GM19238 (cell line): Measurements from ENCODE around the gene MRTO4.

Experiments used
- DNase-seq: peaks from one replicate; pipeline ENCODE4 v3.0.0; 2011; ENCODE audit warnings: low spot score; ENCODE audit not compliant: insufficient read length

The MRTO4 gene

DNA sequence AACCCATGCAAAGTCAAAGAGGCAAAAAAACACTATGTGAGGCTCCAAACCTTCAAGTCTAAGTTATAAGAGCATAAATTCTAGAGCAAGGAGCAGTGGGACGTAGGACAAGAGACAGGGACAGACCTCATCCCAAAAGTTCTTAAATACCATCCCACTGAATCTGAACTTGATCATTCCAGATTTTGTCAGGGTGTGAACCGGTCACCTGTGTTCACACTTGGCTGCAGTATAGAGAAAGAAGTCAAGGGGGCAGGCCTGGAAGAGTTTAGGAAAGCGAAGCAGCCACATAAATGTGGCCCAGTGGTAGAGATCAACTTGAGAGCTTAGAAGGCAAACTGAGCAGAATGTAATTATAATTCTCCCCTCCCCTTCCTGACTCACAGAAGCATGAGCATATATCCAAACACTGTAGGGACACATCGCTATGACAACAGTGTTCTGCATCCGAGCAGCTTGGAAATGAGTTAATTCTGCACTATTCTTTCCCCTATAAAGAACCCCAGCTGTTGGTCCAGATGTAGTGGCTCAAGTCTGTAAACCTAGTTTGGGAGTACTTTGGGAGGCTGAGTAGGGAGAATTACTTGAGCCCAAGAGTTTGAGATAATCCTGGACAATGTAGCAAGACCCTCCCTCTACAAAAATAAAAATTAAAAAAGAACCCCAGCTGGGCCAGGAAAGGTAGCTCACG lies 57.7 kb downstream of the MRTO4 start:
- DNase-seq: no peak
